ENCODE data around the gene CHI3L2.

DNA sequence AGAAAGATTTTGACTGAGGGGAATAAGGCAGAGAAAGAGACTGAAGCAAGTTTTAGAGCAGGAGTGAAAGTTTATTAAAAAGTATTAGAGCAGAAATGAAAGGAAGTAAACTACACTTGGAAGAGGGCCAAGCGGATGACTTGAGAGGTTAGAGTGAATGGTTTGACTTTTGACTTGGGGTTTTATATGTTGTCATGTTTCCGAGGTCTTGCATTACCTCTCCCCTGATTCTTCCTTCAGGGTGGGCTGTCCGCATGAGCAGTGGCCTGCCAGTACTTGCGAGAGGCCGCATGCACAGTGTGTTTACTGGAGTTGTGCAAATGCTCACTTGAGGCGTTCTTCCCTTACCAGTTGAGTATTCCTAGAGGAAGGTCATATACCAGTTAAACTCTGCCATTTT is 14.1 kb upstream of the CHI3L2 start:
- TF ChIP-seq, protein P1, sequence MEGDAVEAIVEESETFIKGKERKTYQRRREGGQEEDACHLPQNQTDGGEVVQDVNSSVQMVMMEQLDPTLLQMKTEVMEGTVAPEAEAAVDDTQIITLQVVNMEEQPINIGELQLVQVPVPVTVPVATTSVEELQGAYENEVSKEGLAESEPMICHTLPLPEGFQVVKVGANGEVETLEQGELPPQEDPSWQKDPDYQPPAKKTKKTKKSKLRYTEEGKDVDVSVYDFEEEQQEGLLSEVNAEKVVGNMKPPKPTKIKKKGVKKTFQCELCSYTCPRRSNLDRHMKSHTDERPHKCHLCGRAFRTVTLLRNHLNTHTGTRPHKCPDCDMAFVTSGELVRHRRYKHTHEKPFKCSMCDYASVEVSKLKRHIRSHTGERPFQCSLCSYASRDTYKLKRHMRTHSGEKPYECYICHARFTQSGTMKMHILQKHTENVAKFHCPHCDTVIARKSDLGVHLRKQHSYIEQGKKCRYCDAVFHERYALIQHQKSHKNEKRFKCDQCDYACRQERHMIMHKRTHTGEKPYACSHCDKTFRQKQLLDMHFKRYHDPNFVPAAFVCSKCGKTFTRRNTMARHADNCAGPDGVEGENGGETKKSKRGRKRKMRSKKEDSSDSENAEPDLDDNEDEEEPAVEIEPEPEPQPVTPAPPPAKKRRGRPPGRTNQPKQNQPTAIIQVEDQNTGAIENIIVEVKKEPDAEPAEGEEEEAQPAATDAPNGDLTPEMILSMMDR (IDR thresholded peaks at IDR 0.05; ENCODE audit: low read length): no peak
- TF ChIP-seq EZH2 (IDR thresholded peaks at IDR 0.05; ENCODE audit: borderline replicate concordance, low read length): no peak
